MM.1S (cell line): ENCODE data around the gene GINS3.
"Not testable (repeated sequence)": the region's sequence is repeated elsewhere in the genome, so short reads cannot be mapped to it uniquely, and the experiment has no call there.

Experiments used
- DNase-seq: peaks from one replicate; pipeline ENCODE4 v3.0.0-alpha.2; 2015
- H2AFZ ChIP-seq: fragments of 300-600 bp; sonication (generic); 2 replicates; pipeline ENCODE4 v1.6.0; 2016; ENCODE audit warnings: antibody characterized with exemption, low read length
- H3F3A ChIP-seq: fragments of 300-600 bp; sonication (generic); 2 replicates; pipeline ENCODE4 v1.6.1; 2016; ENCODE audit warnings: mild to moderate bottlenecking, antibody characterized with exemption, low read length, moderate library complexity, mixed read lengths; ENCODE audit not compliant: insufficient read depth
- H3K27ac ChIP-seq: fragments of 300-600 bp; sonication (generic); 2 replicates; pipeline ENCODE4 v1.5.1; 2016; ENCODE audit warnings: mild to moderate bottlenecking, low read length
- H3K27me3 ChIP-seq: fragments of 300-600 bp; sonication (generic); replicated peaks from 2 replicates; pipeline ENCODE4 v1.6.0; 2016; ENCODE audit warnings: low read length; ENCODE audit not compliant: insufficient read depth
- H3K36me3 ChIP-seq: fragments of 300-600 bp; sonication (generic); replicated peaks from 2 replicates; pipeline ENCODE4 v1.6.1; 2016; ENCODE audit warnings: mild to moderate bottlenecking, low read length, mixed read lengths; ENCODE audit not compliant: insufficient read depth
- H3K4me1 ChIP-seq: fragments of 300-600 bp; sonication (generic); 2 replicates; pipeline ENCODE4 v1.6.1; 2016; ENCODE audit warnings: low read length, mixed read lengths
- H3K4me2 ChIP-seq: fragments of 300-600 bp; sonication (generic); 2 replicates; pipeline ENCODE4 v1.6.0; 2016; ENCODE audit warnings: low read depth, low read length
- H3K4me3 ChIP-seq: fragments of 300-600 bp; sonication (generic); 2 replicates; pipeline ENCODE4 v1.5.1; 2016; ENCODE audit warnings: low read length, mixed read lengths
- H3K79me2 ChIP-seq: fragments of 300-600 bp; sonication (generic); 2 replicates; pipeline ENCODE4 v1.6.1; 2016; ENCODE audit warnings: mixed run types, low read length, mixed read lengths
- H3K9ac ChIP-seq: fragments of 300-600 bp; sonication (generic); 2 replicates; pipeline ENCODE4 v1.6.1; 2016; ENCODE audit warnings: low read length, mixed read lengths
- H3K9me2 ChIP-seq: fragments of 300-600 bp; sonication (generic); replicated peaks from 2 replicates; pipeline ENCODE4 v1.6.1; 2016; ENCODE audit warnings: mild to moderate bottlenecking, low read length, mixed read lengths; ENCODE audit not compliant: insufficient read depth
- H3K9me3 ChIP-seq: fragments of 300-600 bp; sonication (generic); replicated peaks from 2 replicates; pipeline ENCODE4 v1.6.1; 2016; ENCODE audit warnings: mild to moderate bottlenecking, low read length, mixed read lengths; ENCODE audit not compliant: insufficient read depth
- H4K20me1 ChIP-seq: fragments of 300-600 bp; sonication (generic); 2 replicates; pipeline ENCODE4 v1.6.1; 2016; ENCODE audit warnings: mild to moderate bottlenecking, low read length, moderate library complexity, mixed read lengths; ENCODE audit not compliant: insufficient read depth
- EZH2 ChIP-seq: fragments of 300-600 bp; sonication (generic); optimal IDR thresholded peaks from 2 replicates; pipeline ENCODE3; 2017; ENCODE audit warnings: low read depth, mild to moderate bottlenecking, antibody characterized with exemption, low read length, mixed read lengths
- EZH2phosphoT487 ChIP-seq: fragments of 300-600 bp; sonication (generic); IDR thresholded peaks from 2 replicates; pipeline ENCODE4 v1.6.1; 2018; ENCODE audit warnings: antibody characterized with exemption, low read length
- TF ChIP-seq, protein P1 (sequence below): fragments of 300-600 bp; sonication (generic); IDR thresholded peaks from 2 replicates; pipeline ENCODE4 v1.5.1; 2016; ENCODE audit warnings: antibody characterized with exemption, low read length, mixed read lengths

GINS3 gene

GRCh38 chr16:58385218-58385773 lies 7.0 kb upstream of the GINS3 start:
- Histone ChIP-seq H3K4me3 (no peak overlapping the region), H3K4me1 (no peaks in the 10 kb centered on the region), H3K36me3 (no peaks in the 10 kb centered on the region), H3K4me2 (no peak overlapping the region), H3K9me2 (no peaks in the 10 kb centered on the region), H3K9ac (no peak overlapping the region), H4K20me1 (no peaks in the 10 kb centered on the region), H3K79me2 (no peaks in the 10 kb centered on the region), H3K27ac (no peak overlapping the region), H3K27me3 (no peaks in the 10 kb centered on the region), H2AFZ (no peak overlapping the region), H3K9me3 (no peaks in the 10 kb centered on the region), H3F3A (no peaks in the 10 kb centered on the region)
- TF ChIP-seq EZH2phosphoT487 (no peak), EZH2 (no peak)
- TF ChIP-seq, protein P1, sequence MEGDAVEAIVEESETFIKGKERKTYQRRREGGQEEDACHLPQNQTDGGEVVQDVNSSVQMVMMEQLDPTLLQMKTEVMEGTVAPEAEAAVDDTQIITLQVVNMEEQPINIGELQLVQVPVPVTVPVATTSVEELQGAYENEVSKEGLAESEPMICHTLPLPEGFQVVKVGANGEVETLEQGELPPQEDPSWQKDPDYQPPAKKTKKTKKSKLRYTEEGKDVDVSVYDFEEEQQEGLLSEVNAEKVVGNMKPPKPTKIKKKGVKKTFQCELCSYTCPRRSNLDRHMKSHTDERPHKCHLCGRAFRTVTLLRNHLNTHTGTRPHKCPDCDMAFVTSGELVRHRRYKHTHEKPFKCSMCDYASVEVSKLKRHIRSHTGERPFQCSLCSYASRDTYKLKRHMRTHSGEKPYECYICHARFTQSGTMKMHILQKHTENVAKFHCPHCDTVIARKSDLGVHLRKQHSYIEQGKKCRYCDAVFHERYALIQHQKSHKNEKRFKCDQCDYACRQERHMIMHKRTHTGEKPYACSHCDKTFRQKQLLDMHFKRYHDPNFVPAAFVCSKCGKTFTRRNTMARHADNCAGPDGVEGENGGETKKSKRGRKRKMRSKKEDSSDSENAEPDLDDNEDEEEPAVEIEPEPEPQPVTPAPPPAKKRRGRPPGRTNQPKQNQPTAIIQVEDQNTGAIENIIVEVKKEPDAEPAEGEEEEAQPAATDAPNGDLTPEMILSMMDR = no peak
- DNase-seq = no peak

DNA sequence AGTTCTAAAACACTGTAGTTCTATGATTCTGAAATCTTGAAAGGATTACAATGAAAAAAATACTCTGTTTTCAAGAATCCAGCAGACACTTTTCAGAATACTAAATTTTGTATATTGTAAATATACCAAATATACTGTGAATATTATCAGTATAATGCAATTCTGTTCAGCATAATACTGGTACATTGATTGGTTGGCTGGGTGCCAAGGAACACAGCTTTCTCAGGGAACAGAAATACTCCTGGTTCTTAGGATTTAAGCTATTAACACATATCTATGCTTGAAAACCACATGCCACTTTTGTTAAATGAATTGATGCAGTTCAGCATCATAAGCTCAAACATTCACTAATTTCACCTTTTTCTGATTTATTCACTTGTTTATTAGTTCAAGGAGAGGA lies 2.5 kb upstream of the GINS3 start:
- Histone ChIP-seq H3K9me2 (no peaks in the 10 kb centered on the region), H3K9me3 (no peaks in the 10 kb centered on the region), H3K36me3 (no peaks in the 10 kb centered on the region), H3K4me2 (no peak overlapping the region), H3K4me3 (no peak overlapping the region), H3K27ac (no peak overlapping the region), H3K27me3 (no peaks in the 10 kb centered on the region), H3K79me2 (peaks cover 24% of the 10 kb centered on the region), H3K4me1 (peaks cover 3% of the 10 kb centered on the region; the same call in 1 of the 2 replicates), H2AFZ (no peak overlapping the region), H3K9ac (no peak overlapping the region), H3F3A (no peaks in the 10 kb centered on the region), H4K20me1 (no peaks in the 10 kb centered on the region)
- TF ChIP-seq, protein P1 = no peak
- TF ChIP-seq EZH2 = no peak
- TF ChIP-seq EZH2phosphoT487 = no peak
- no peak for DNase-seq

DNA sequence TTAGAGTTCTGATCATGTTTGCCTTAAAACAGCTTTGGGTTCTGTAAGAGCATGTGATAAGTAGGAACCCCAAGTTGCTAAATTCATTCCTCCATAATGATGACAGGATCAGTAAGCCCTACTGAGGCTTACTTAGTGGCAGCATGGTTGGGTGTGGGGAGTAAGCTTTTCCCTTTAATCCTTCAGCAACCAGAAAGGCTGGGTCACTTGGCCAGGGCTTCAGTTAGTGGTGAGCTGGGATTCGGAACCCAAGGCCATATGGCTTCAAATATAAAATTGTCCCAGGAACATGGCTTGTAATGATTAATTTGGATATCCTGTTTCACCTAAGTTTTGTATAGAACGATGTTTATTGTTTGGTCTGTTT lies 850 bp downstream of the GINS3 start:
- no peak for TF ChIP-seq EZH2phosphoT487
- TF ChIP-seq, protein P1 = no peak
- TF ChIP-seq EZH2 = no peak
- Histone ChIP-seq H3K4me3 (peak overlapping the region; percentile 93), H3K9ac (peak overlapping the region; percentile 97; the same call in 1 of the 2 replicates), H3K4me2 (peak overlapping the region; percentile 84), H2AFZ (peak overlapping the region; percentile 85), H3K4me1 (peaks cover 3% of the 10 kb centered on the region; the same call in 1 of the 2 replicates), H3K79me2 (peaks cover 27% of the 10 kb centered on the region), H3K27ac (no peak overlapping the region), H3K27me3 (no peaks in the 10 kb centered on the region), H3K36me3 (no peaks in the 10 kb centered on the region), H4K20me1 (no peaks in the 10 kb centered on the region), H3K9me2 (no peaks in the 10 kb centered on the region), H3F3A (no peaks in the 10 kb centered on the region), H3K9me3 (no peaks in the 10 kb centered on the region)
- no peak for DNase-seq

GRCh38 chr16:58396897-58397296 lies 4.6 kb downstream of the GINS3 start:
- H3K4me1 ChIP-seq, H3K36me3 ChIP-seq, DNase-seq, H3K4me3 ChIP-seq, H4K20me1 ChIP-seq, H3F3A ChIP-seq, H3K9ac ChIP-seq, H3K4me2 ChIP-seq, H2AFZ ChIP-seq, H3K9me3 ChIP-seq, H3K27ac ChIP-seq, H3K9me2 ChIP-seq, H3K27me3 ChIP-seq: not testable (repeated sequence)
- H3K79me2 ChIP-seq = peaks cover 32% of the 10 kb centered on the region
